ENCODE results near the gene PUSL1. TPM values are rescaled to one million over a fixed set of nuclear protein-coding genes. Genes with fewer than 3 reads are reported as not detected.

PUSL1 gene
- total and polyA plus RNA-seq, 2 of the 13 experiments (the other 11 are each of a cell fraction or from before 2014, with no cell fraction given): 8.3 to 22.2 TPM

- TF ChIP-seq SNAPC5 (CRISPR knock-in tag; IDR thresholded peaks at IDR 0.05; ENCODE audit: borderline replicate concordance) (peak; percentile 68; the same call in 1 of the 2 replicates), ZNF512 (CRISPR knock-in tag; IDR thresholded peaks at IDR 0.05) (no peak), ZMYM2 (CRISPR knock-in tag; IDR thresholded peaks at IDR 0.05) (no peak), LCORL (IDR thresholded peaks at IDR 0.05) (no peak), LCORL (CRISPR knock-in tag; IDR thresholded peaks at IDR 0.05) (peak; percentile 81), ZNF136 (CRISPR knock-in tag; IDR thresholded peaks at IDR 0.05; ENCODE audit: low read depth) (no peak), RBFOX2 (IDR thresholded peaks at IDR 0.05; ENCODE audit: low read depth, low read length) (peak; percentile 82), ZNF503 (CRISPR knock-in tag; IDR thresholded peaks at IDR 0.05) (peak; percentile 77; the same call in 1 of the 2 replicates), FOXO4 (CRISPR knock-in tag; conservative IDR thresholded peaks at IDR 0.05) (no peak), ZNF383 (CRISPR knock-in tag; IDR thresholded peaks at IDR 0.05; ENCODE audit: borderline replicate concordance) (no peak), FOXJ3 (CRISPR knock-in tag; IDR thresholded peaks at IDR 0.05; ENCODE audit: borderline replicate concordance) (peak; percentile 47; the same call in 1 of the 2 replicates), ZNF703 (CRISPR knock-in tag; IDR thresholded peaks at IDR 0.05; ENCODE audit: borderline replicate concordance) (0 out of 2 replicates have a peak, but pooled peaks have one; percentile 63), GABPB1 (CRISPR knock-in tag; IDR thresholded peaks at IDR 0.05) (peak; percentile 44; the same call in 1 of the 2 replicates), ZNF710 (CRISPR knock-in tag; IDR thresholded peaks at IDR 0.05; ENCODE audit: borderline replicate concordance) (peak; percentile 52; the same call in 1 of the 2 replicates), MYNN (CRISPR knock-in tag; IDR thresholded peaks at IDR 0.05; ENCODE audit: low read depth) (0 out of 2 replicates have a peak, but pooled peaks have one; percentile 27), MYC (CRISPR knock-in tag; IDR thresholded peaks at IDR 0.05; ENCODE audit: borderline replicate concordance) (no peak; the same call in 1 of the 2 replicates), RNF2 (conservative IDR thresholded peaks at IDR 0.05; ENCODE audit: low read depth) (no peak), DNMT3B (CRISPR knock-in tag; conservative IDR thresholded peaks at IDR 0.05) (no peak), U2AF1 (optimal IDR thresholded peaks at IDR 0.05; ENCODE audit: low read depth, low read length) (no peak), HINFP (CRISPR knock-in tag; IDR thresholded peaks at IDR 0.05; ENCODE audit: low read depth) (0 out of 2 replicates have a peak, but pooled peaks have one; percentile 65)
These were observed 51.5 kb downstream of the PUSL1 start (continued) for GRCh38 chr1:1359664-1360468.

Measured in HepG2 (cell line).